Natural killer cell treated with Interleukin-12 subunit alpha and Interleukin-12 subunit beta and Interleukin-15 and Interleukin-18, amount 100 ng/mL, for 72 hours (primary cell): ENCODE measurements around the gene SH3PXD2B. TPM values are rescaled to one million over a fixed set of nuclear protein-coding genes. Genes with fewer than 3 reads are reported as not detected.
A peak's percentile ranks its signal among the peaks of the same experiment; 100 is the strongest.

Source experiments
- ATAC-seq, 2 donors: fragments of 150-1000 bp; cut with Tn5 transposase in 1 of 2; sonication (Bioruptor Pico), chemical (Tn5 transposase) in 1 of 2; 2 replicates each; pipeline ENCODE4 v1.10.0; 2021
- DNase-seq: peaks from one replicate; pipeline ENCODE4 v3.0.0; 2022; ENCODE audit warnings: low spot score
- H3K27ac Mint-ChIP-seq, 2 donors: 1 replicate in 1 of 2; 2 replicates in 1 of 2; pipeline ENCODE4 v1.8.0; 2022; ENCODE audit warnings: mixed read lengths in 2 of 2, mild to moderate bottlenecking in 1 of 2, moderate library complexity in 1 of 2
- H3K27me3 Mint-ChIP-seq, 2 donors: 1 replicate in 1 of 2; 2 replicates in 1 of 2; pipeline ENCODE4 v1.8.0; 2022; ENCODE audit warnings: mixed read lengths in 2 of 2
- H3K36me3 Mint-ChIP-seq: one replicate; pipeline ENCODE4 v1.8.0; 2022; ENCODE audit warnings: mixed read lengths
- H3K4me1 Mint-ChIP-seq, 2 donors: 1 replicate in 1 of 2; 2 replicates in 1 of 2; pipeline ENCODE4 v1.8.0; 2022; ENCODE audit warnings: low read depth in 2 of 2, mixed read lengths in 2 of 2, mild to moderate bottlenecking in 1 of 2
- H3K4me3 Mint-ChIP-seq: one replicate; pipeline ENCODE4 v1.8.0; 2022; ENCODE audit warnings: mixed read lengths
- H3K9me3 Mint-ChIP-seq: 2 replicates; pipeline ENCODE4 v1.8.0; 2022; ENCODE audit warnings: mixed read lengths
- total RNA-seq, 2 donors: library from RNA; stranded (reverse); gene quantifications; one replicate each; pipeline ENCODE4 v1.2.3, GENCODE V29; 2022

The SH3PXD2B gene
- total RNA-seq, 2 donors from 2014 or later: 0.08 to 0.33 TPM

GRCh38 chr5:172443441-172444109 is 10.8 kb downstream of the SH3PXD2B start:
- H3K4me1 Mint-ChIP-seq: peaks cover 11 to 12% of the 10 kb centered on the region in 2 donors
- no peak overlapping the region for H3K4me3 Mint-ChIP-seq
- ATAC-seq (peak; percentile 72 to 79), DNase-seq (peak; percentile 47)
- H3K9me3 Mint-ChIP-seq: no peaks in the 10 kb centered on the region
- H3K27ac Mint-ChIP-seq: no peak overlapping the region
- no peaks in the 10 kb centered on the region for H3K36me3 Mint-ChIP-seq
- peaks cover 16 to 19% of the 10 kb centered on the region in 2 donors for H3K27me3 Mint-ChIP-seq

- Mint-ChIP-seq H3K36me3 (no peaks in the 10 kb centered on the region), H3K27me3 (peaks cover 16 to 19% of the 10 kb centered on the region in 2 donors)
- no peak for ATAC-seq
These were observed 11.7 kb downstream of the SH3PXD2B start for GRCh38 chr5:172442592-172442991.

GRCh38 chr5:172441262-172441751 is 13.0 kb downstream of the SH3PXD2B start:
- ATAC-seq: no peak
- H3K27ac Mint-ChIP-seq: no peak overlapping the region
- H3K36me3 Mint-ChIP-seq: no peaks in the 10 kb centered on the region
- no peak overlapping the region for H3K4me3 Mint-ChIP-seq
- H3K9me3 Mint-ChIP-seq: no peaks in the 10 kb centered on the region
- no peak for DNase-seq
- peaks cover 13 to 16% of the 10 kb centered on the region in 2 donors for H3K27me3 Mint-ChIP-seq
- peaks cover 11 to 12% of the 10 kb centered on the region in 2 donors for H3K4me1 Mint-ChIP-seq

More at GRCh38 chr5:172442592-172442991, 11.7 kb downstream of the SH3PXD2B start:
- DNase-seq: no peak
- Mint-ChIP-seq H3K4me1 (peaks cover 11 to 12% of the 10 kb centered on the region in 2 donors), H3K27ac (no peak overlapping the region), H3K9me3 (no peaks in the 10 kb centered on the region), H3K4me3 (no peak overlapping the region)

GRCh38 chr5:172440486-172440885 is 13.8 kb downstream of the SH3PXD2B start:
- Mint-ChIP-seq H3K27me3 (peaks cover 12 to 16% of the 10 kb centered on the region in 2 donors), H3K27ac (no peak overlapping the region), H3K36me3 (no peaks in the 10 kb centered on the region), H3K4me1 (peaks cover 11 to 12% of the 10 kb centered on the region in 2 donors), H3K4me3 (no peak overlapping the region), H3K9me3 (no peaks in the 10 kb centered on the region)
- no peak for DNase-seq
- no peak for ATAC-seq

- Mint-ChIP-seq H3K27ac (no peak overlapping the region), H3K4me3 (no peak overlapping the region), H3K9me3 (no peaks in the 10 kb centered on the region), H3K27me3 (peaks cover 9 to 12% of the 10 kb centered on the region in 2 donors), H3K36me3 (no peaks in the 10 kb centered on the region), H3K4me1 (peaks cover 11 to 12% of the 10 kb centered on the region in 2 donors)
- ATAC-seq: no peak
- DNase-seq: no peak
These were observed 14.4 kb downstream of the SH3PXD2B start for GRCh38 chr5:172439785-172440477.

- H3K27ac Mint-ChIP-seq: no peak overlapping the region
- H3K4me1 Mint-ChIP-seq: peaks cover 2% of the 10 kb centered on the region in 2 donors
- H3K9me3 Mint-ChIP-seq: no peaks in the 10 kb centered on the region
These were observed 16.0 kb downstream of the SH3PXD2B start for GRCh38 chr5:172438319-172438668.

GRCh38 chr5:172437445-172438318 is 16.6 kb downstream of the SH3PXD2B start:
- no peak for DNase-seq
- no peaks in the 10 kb centered on the region for H3K4me1 Mint-ChIP-seq
- H3K9me3 Mint-ChIP-seq: no peaks in the 10 kb centered on the region
- no peak for ATAC-seq
- no peak overlapping the region for H3K4me3 Mint-ChIP-seq
- H3K36me3 Mint-ChIP-seq: no peaks in the 10 kb centered on the region
- H3K27me3 Mint-ChIP-seq: no peaks in the 10 kb centered on the region
- no peak overlapping the region for H3K27ac Mint-ChIP-seq

More at GRCh38 chr5:172438319-172438668, 16.0 kb downstream of the SH3PXD2B start:
- ATAC-seq: no peak
- Mint-ChIP-seq H3K36me3 (no peaks in the 10 kb centered on the region), H3K4me3 (no peak overlapping the region), H3K27me3 (peaks cover under 1 to 3% of the 10 kb centered on the region in 2 donors)
- DNase-seq: no peak

GRCh38 chr5:172436879-172437369 is 17.4 kb downstream of the SH3PXD2B start:
- no peaks in the 10 kb centered on the region for H3K4me1 Mint-ChIP-seq
- peak in 1 of 2 donors; percentile 34 for ATAC-seq
- no peak overlapping the region for H3K27ac Mint-ChIP-seq
- H3K27me3 Mint-ChIP-seq: no peaks in the 10 kb centered on the region
- H3K9me3 Mint-ChIP-seq: no peaks in the 10 kb centered on the region
- H3K4me3 Mint-ChIP-seq: no peak overlapping the region
- no peaks in the 10 kb centered on the region for H3K36me3 Mint-ChIP-seq
- DNase-seq: no peak

- H3K9me3 Mint-ChIP-seq: no peaks in the 10 kb centered on the region
These were observed 18.0 kb downstream of the SH3PXD2B start for GRCh38 chr5:172436078-172436878.

GRCh38 chr5:172435362-172436077 is 18.8 kb downstream of the SH3PXD2B start:
- DNase-seq (no peak), ATAC-seq (no peak)
- no peaks in the 10 kb centered on the region for H3K9me3 Mint-ChIP-seq
- no peak overlapping the region for H3K4me3 Mint-ChIP-seq
- H3K4me1 Mint-ChIP-seq: no peaks in the 10 kb centered on the region
- no peaks in the 10 kb centered on the region for H3K27me3 Mint-ChIP-seq
- no peak overlapping the region for H3K27ac Mint-ChIP-seq
- H3K36me3 Mint-ChIP-seq: no peaks in the 10 kb centered on the region

More at GRCh38 chr5:172436078-172436878, 18.0 kb downstream of the SH3PXD2B start:
- no peak for ATAC-seq
- DNase-seq: no peak
- no peaks in the 10 kb centered on the region for H3K27me3 Mint-ChIP-seq
- H3K27ac Mint-ChIP-seq: no peak overlapping the region
- no peaks in the 10 kb centered on the region for H3K4me1 Mint-ChIP-seq
- no peaks in the 10 kb centered on the region for H3K36me3 Mint-ChIP-seq
- no peak overlapping the region for H3K4me3 Mint-ChIP-seq

GRCh38 chr5:172434251-172434650 is 20.1 kb downstream of the SH3PXD2B start:
- H3K27ac Mint-ChIP-seq: no peak overlapping the region
- no peak overlapping the region for H3K4me3 Mint-ChIP-seq

GRCh38 chr5:172433513-172433912 is 20.8 kb downstream of the SH3PXD2B start:
- ATAC-seq (no peak), DNase-seq (no peak)
- no peaks in the 10 kb centered on the region for H3K27me3 Mint-ChIP-seq
- H3K9me3 Mint-ChIP-seq: no peaks in the 10 kb centered on the region
- no peak overlapping the region for H3K27ac Mint-ChIP-seq
- no peak overlapping the region for H3K4me3 Mint-ChIP-seq
- no peaks in the 10 kb centered on the region for H3K36me3 Mint-ChIP-seq
- H3K4me1 Mint-ChIP-seq: no peaks in the 10 kb centered on the region

More at GRCh38 chr5:172434251-172434650, 20.1 kb downstream of the SH3PXD2B start:
- DNase-seq (no peak), ATAC-seq (no peak)
- Mint-ChIP-seq H3K27me3 (no peaks in the 10 kb centered on the region), H3K4me1 (no peaks in the 10 kb centered on the region), H3K36me3 (no peaks in the 10 kb centered on the region), H3K9me3 (no peaks in the 10 kb centered on the region)
